Loucy (cell line): ENCODE data around the gene TBX15.

Source experiments
- H2AFZ ChIP-seq: fragments of 200-600 bp; sonication (generic); 2 replicates; pipeline ENCODE4 v1.6.0; 2016; ENCODE audit warnings: antibody characterized with exemption, mild to moderate bottlenecking, low read length, moderate library complexity
- H3F3A ChIP-seq: fragments of 200-600 bp; 2 replicates; pipeline ENCODE4 v1.6.0; 2016; ENCODE audit warnings: antibody characterized with exemption, low read depth, mild to moderate bottlenecking
- H3K27me3 ChIP-seq: fragments of 200-600 bp; sonication (generic); 2 replicates; pipeline ENCODE4 v1.6.1; 2014; ENCODE audit warnings: low read length, mild to moderate bottlenecking; ENCODE audit not compliant: insufficient read depth, poor library complexity, severe bottlenecking
- H3K36me3 ChIP-seq: fragments of 200-600 bp; sonication (generic); 2 replicates; pipeline ENCODE4 v1.6.1; 2016; ENCODE audit warnings: low read length; ENCODE audit not compliant: insufficient read depth
- H3K4me1 ChIP-seq: fragments of 200-600 bp; sonication (generic); 2 replicates; pipeline ENCODE4 v1.5.1; 2014; ENCODE audit warnings: low read length, mild to moderate bottlenecking; ENCODE audit not compliant: insufficient read depth, poor library complexity, severe bottlenecking
- H3K4me2 ChIP-seq: fragments of 200-600 bp; sonication (generic); 2 replicates; pipeline ENCODE4 v1.6.0; 2014; ENCODE audit warnings: antibody characterized with exemption, low read length, low read depth, mild to moderate bottlenecking; ENCODE audit not compliant: poor library complexity, severe bottlenecking
- H3K4me3 ChIP-seq: fragments of 200-600 bp; sonication (generic); 2 replicates; pipeline ENCODE4 v1.5.1; 2014; ENCODE audit warnings: low read length, mild to moderate bottlenecking, mixed read lengths; ENCODE audit not compliant: poor library complexity, severe bottlenecking
- H3K79me2 ChIP-seq: fragments of 200-600 bp; sonication (generic); 2 replicates; pipeline ENCODE4 v1.6.1; 2014; ENCODE audit warnings: low read length; ENCODE audit not compliant: insufficient read depth
- H3K9ac ChIP-seq: fragments of 200-600 bp; sonication (generic); 2 replicates; pipeline ENCODE4 v1.6.0; 2014; ENCODE audit warnings: mild to moderate bottlenecking, low read depth, low read length, moderate library complexity; ENCODE audit not compliant: poor library complexity, severe bottlenecking
- H3K9me2 ChIP-seq: fragments of 200-600 bp; sonication (generic); replicated peaks from 2 replicates; pipeline ENCODE4 v1.6.1; 2016; ENCODE audit warnings: low read depth, low read length, mixed read lengths
- H3K9me3 ChIP-seq: fragments of 200-600 bp; sonication (generic); 2 replicates; pipeline ENCODE4 v1.6.1; 2014; ENCODE audit warnings: mild to moderate bottlenecking, antibody characterized with exemption, low read length, low read depth; ENCODE audit not compliant: insufficient read depth
- H4K20me1 ChIP-seq: fragments of 200-600 bp; sonication (generic); 2 replicates; pipeline ENCODE4 v1.6.0; 2014; ENCODE audit warnings: antibody characterized with exemption, low read length, mild to moderate bottlenecking; ENCODE audit not compliant: insufficient read depth, poor library complexity, severe bottlenecking
- CTCF ChIP-seq: fragments of 200-600 bp; sonication (generic); conservative IDR thresholded peaks from 2 replicates; pipeline ENCODE4 v1.5.1; 2014; ENCODE audit warnings: mild to moderate bottlenecking, antibody characterized with exemption, low read length
- EZH2phosphoT487 ChIP-seq: fragments of 200-600 bp; IDR thresholded peaks from 2 replicates; pipeline ENCODE4 v1.6.1; 2018; ENCODE audit warnings: antibody characterized with exemption, mild to moderate bottlenecking, moderate library complexity, borderline replicate concordance

The TBX15 gene

GRCh38 chr1:118896416-118896815, 91.7 kb downstream of the TBX15 start:
- H3K4me1 ChIP-seq, result no peaks in the 10 kb centered on the region
- H3K9me3 ChIP-seq, result no peaks in the 10 kb centered on the region
- H3K27me3 ChIP-seq, result no peaks in the 10 kb centered on the region
- no peaks in the 10 kb centered on the region for H3K79me2 ChIP-seq
- no peaks in the 10 kb centered on the region for H3K36me3 ChIP-seq
- TF ChIP-seq EZH2phosphoT487, result no peak
- no peak for TF ChIP-seq CTCF
- H3K9ac ChIP-seq, result no peak overlapping the region
- H3K9me2 ChIP-seq, result no peaks in the 10 kb centered on the region
- no peaks in the 10 kb centered on the region for H4K20me1 ChIP-seq
- H2AFZ ChIP-seq, result no peak overlapping the region
- no peak overlapping the region for H3K4me2 ChIP-seq
- H3K4me3 ChIP-seq, result no peak overlapping the region
- no peaks in the 10 kb centered on the region for H3F3A ChIP-seq

- Histone ChIP-seq H2AFZ (no peak overlapping the region), H3K9me3 (no peaks in the 10 kb centered on the region), H3K4me1 (no peaks in the 10 kb centered on the region), H3F3A (no peaks in the 10 kb centered on the region), H3K79me2 (no peaks in the 10 kb centered on the region), H3K27me3 (no peaks in the 10 kb centered on the region), H3K9ac (no peak overlapping the region), H4K20me1 (no peaks in the 10 kb centered on the region), H3K4me2 (no peak overlapping the region), H3K9me2 (no peaks in the 10 kb centered on the region), H3K4me3 (no peak overlapping the region), H3K36me3 (no peaks in the 10 kb centered on the region)
- no peak for TF ChIP-seq EZH2phosphoT487
- no peak for TF ChIP-seq CTCF
Observed at GRCh38 chr1:118894836-118895235, 93.3 kb downstream of the TBX15 start.

GRCh38 chr1:118890851-118891384, 97.2 kb downstream of the TBX15 start:
- H2AFZ ChIP-seq, result no peak overlapping the region
- no peaks in the 10 kb centered on the region for H3K79me2 ChIP-seq
- H3K4me2 ChIP-seq, result no peak overlapping the region
- H3K4me1 ChIP-seq, result no peaks in the 10 kb centered on the region
- H3K27me3 ChIP-seq, result no peaks in the 10 kb centered on the region
- H3K9ac ChIP-seq, result no peak overlapping the region
- H3K4me3 ChIP-seq, result no peak overlapping the region
- no peaks in the 10 kb centered on the region for H4K20me1 ChIP-seq
- no peaks in the 10 kb centered on the region for H3K9me2 ChIP-seq
- H3K36me3 ChIP-seq, result no peaks in the 10 kb centered on the region
- H3F3A ChIP-seq, result no peaks in the 10 kb centered on the region
- no peak for TF ChIP-seq EZH2phosphoT487
- TF ChIP-seq CTCF, result no peak
- no peaks in the 10 kb centered on the region for H3K9me3 ChIP-seq
